OCI-LY3 (cell line): Measurements from ENCODE around the gene BNC2.

Source experiments
- H2AFZ ChIP-seq: fragments of 200-600, 300-600 bp; shearing (Covaris generic); 2 replicates; pipeline ENCODE4 v1.6.0; 2014; ENCODE audit warnings: antibody characterized with exemption, low read depth, low read length
- H3K27ac ChIP-seq: fragments of 200-600, 300-600 bp; sonication (generic); 2 replicates; pipeline ENCODE4 v1.5.1; 2014; ENCODE audit warnings: mild to moderate bottlenecking, low read length, moderate library complexity, mixed read lengths
- H3K27me3 ChIP-seq: fragments of 200-600, 300-600 bp; sonication (generic); 2 replicates; pipeline ENCODE4 v1.6.1; 2014; ENCODE audit warnings: low read depth, low read length, mixed read lengths
- H3K36me3 ChIP-seq: fragments of 200-600, 300-600 bp; sonication (generic); replicated peaks from 2 replicates; pipeline ENCODE3; 2014; ENCODE audit warnings: low read depth, low read length, mixed read lengths
- H3K4me1 ChIP-seq: fragments of 300-600, 200-600 bp; sonication (generic); 2 replicates; pipeline ENCODE4 v1.6.1; 2014; ENCODE audit warnings: low read length, mixed read lengths
- H3K4me2 ChIP-seq: fragments of 200-600, 300-600 bp; sonication (generic); 2 replicates; pipeline ENCODE4 v1.6.1; 2014; ENCODE audit warnings: low read length, mixed read lengths
- H3K4me3 ChIP-seq: fragments of 300-600, 200-600 bp; sonication (generic); 2 replicates; pipeline ENCODE4 v1.5.1; 2014; ENCODE audit warnings: antibody characterized with exemption, mild to moderate bottlenecking, low read length, moderate library complexity
- H3K79me2 ChIP-seq: fragments of 300-600, 200-600 bp; shearing (Covaris generic); 2 replicates; pipeline ENCODE4 v1.6.1; 2014; ENCODE audit warnings: mild to moderate bottlenecking, low read length, mixed read lengths
- H3K9ac ChIP-seq: fragments of 300-600, 200-600 bp; shearing (Covaris generic); 2 replicates; pipeline ENCODE4 v1.6.0; 2014; ENCODE audit warnings: mild to moderate bottlenecking, low read length, moderate library complexity
- H3K9me3 ChIP-seq: fragments of 200-600, 300-600 bp; shearing (Covaris generic); 2 replicates; pipeline ENCODE4 v1.6.1; 2014; ENCODE audit warnings: low read length, mixed read lengths; ENCODE audit not compliant: insufficient read depth
- H4K20me1 ChIP-seq: fragments of 200-600, 300-600 bp; sonication (generic); 2 replicates; pipeline ENCODE4 v1.6.1; 2016; ENCODE audit warnings: low read length, mixed read lengths; ENCODE audit not compliant: insufficient read depth
- EZH2phosphoT487 ChIP-seq: fragments of 200-600 bp; shearing (Covaris generic); IDR thresholded peaks from 2 replicates; pipeline ENCODE4 v1.6.1; 2018; ENCODE audit warnings: antibody characterized with exemption, mixed run types, low read depth
- TF ChIP-seq, protein P1 (sequence below): fragments of 200-600, 300-600 bp; sonication (generic); IDR thresholded peaks from 2 replicates; pipeline ENCODE4 v1.5.1; 2014; ENCODE audit warnings: antibody characterized with exemption, low read length, low read depth

Gene BNC2

GRCh38 chr9:16527573-16527972, 342.9 kb downstream of the BNC2 start:
- H3K27ac ChIP-seq = no peak overlapping the region
- no peak overlapping the region for H3K4me3 ChIP-seq
- H3K36me3 ChIP-seq = no peaks in the 10 kb centered on the region

GRCh38 chr9:16526380-16526779, 344.1 kb downstream of the BNC2 start:
- peaks cover 8% of the 10 kb centered on the region; the same call in 1 of the 2 replicates for H3K4me1 ChIP-seq
- no peak overlapping the region for H3K9ac ChIP-seq
- no peak for TF ChIP-seq EZH2phosphoT487
- TF ChIP-seq, protein P1, sequence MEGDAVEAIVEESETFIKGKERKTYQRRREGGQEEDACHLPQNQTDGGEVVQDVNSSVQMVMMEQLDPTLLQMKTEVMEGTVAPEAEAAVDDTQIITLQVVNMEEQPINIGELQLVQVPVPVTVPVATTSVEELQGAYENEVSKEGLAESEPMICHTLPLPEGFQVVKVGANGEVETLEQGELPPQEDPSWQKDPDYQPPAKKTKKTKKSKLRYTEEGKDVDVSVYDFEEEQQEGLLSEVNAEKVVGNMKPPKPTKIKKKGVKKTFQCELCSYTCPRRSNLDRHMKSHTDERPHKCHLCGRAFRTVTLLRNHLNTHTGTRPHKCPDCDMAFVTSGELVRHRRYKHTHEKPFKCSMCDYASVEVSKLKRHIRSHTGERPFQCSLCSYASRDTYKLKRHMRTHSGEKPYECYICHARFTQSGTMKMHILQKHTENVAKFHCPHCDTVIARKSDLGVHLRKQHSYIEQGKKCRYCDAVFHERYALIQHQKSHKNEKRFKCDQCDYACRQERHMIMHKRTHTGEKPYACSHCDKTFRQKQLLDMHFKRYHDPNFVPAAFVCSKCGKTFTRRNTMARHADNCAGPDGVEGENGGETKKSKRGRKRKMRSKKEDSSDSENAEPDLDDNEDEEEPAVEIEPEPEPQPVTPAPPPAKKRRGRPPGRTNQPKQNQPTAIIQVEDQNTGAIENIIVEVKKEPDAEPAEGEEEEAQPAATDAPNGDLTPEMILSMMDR = no peak
- H3K4me2 ChIP-seq = no peak overlapping the region
- H2AFZ ChIP-seq = no peak overlapping the region
- no peaks in the 10 kb centered on the region for H3K27me3 ChIP-seq
- no peaks in the 10 kb centered on the region for H3K36me3 ChIP-seq
- H4K20me1 ChIP-seq = no peaks in the 10 kb centered on the region
- no peaks in the 10 kb centered on the region for H3K79me2 ChIP-seq
- no peak overlapping the region for H3K27ac ChIP-seq
- H3K9me3 ChIP-seq = no peaks in the 10 kb centered on the region
- H3K4me3 ChIP-seq = no peak overlapping the region

More at GRCh38 chr9:16527573-16527972, 342.9 kb downstream of the BNC2 start:
- Histone ChIP-seq H3K9ac (no peak overlapping the region), H4K20me1 (no peaks in the 10 kb centered on the region), H3K79me2 (no peaks in the 10 kb centered on the region), H3K9me3 (no peaks in the 10 kb centered on the region), H3K4me2 (no peak overlapping the region), H3K27me3 (no peaks in the 10 kb centered on the region), H2AFZ (no peak overlapping the region), H3K4me1 (peaks cover 4% of the 10 kb centered on the region; the same call in 1 of the 2 replicates)
- TF ChIP-seq EZH2phosphoT487 = no peak
- TF ChIP-seq, protein P1 = no peak

- Histone ChIP-seq H3K27me3 (no peaks in the 10 kb centered on the region), H3K4me3 (no peak overlapping the region), H3K27ac (no peak overlapping the region), H3K9me3 (no peaks in the 10 kb centered on the region), H3K4me2 (no peak overlapping the region), H2AFZ (no peak overlapping the region), H3K4me1 (peaks cover 8% of the 10 kb centered on the region; the same call in 1 of the 2 replicates), H3K79me2 (no peaks in the 10 kb centered on the region), H3K36me3 (no peaks in the 10 kb centered on the region), H4K20me1 (no peaks in the 10 kb centered on the region), H3K9ac (no peak overlapping the region)
- TF ChIP-seq, protein P1 = no peak
- no peak for TF ChIP-seq EZH2phosphoT487
Observed at GRCh38 chr9:16524823-16525222, 345.6 kb downstream of the BNC2 start.

- Histone ChIP-seq H3K36me3 (no peaks in the 10 kb centered on the region), H3K9me3 (no peaks in the 10 kb centered on the region), H3K27me3 (no peaks in the 10 kb centered on the region), H3K9ac (no peak overlapping the region), H3K79me2 (no peaks in the 10 kb centered on the region), H3K4me2 (no peak overlapping the region), H4K20me1 (no peaks in the 10 kb centered on the region), H3K4me3 (no peak overlapping the region), H2AFZ (no peak overlapping the region), H3K4me1 (peaks cover 8% of the 10 kb centered on the region; the same call in 1 of the 2 replicates), H3K27ac (no peak overlapping the region)
- TF ChIP-seq, protein P1 = no peak
- TF ChIP-seq EZH2phosphoT487 = no peak
Observed at GRCh38 chr9:16524078-16524477, 346.4 kb downstream of the BNC2 start.
